Inferior parietal cortex (tissue), 1 donor: ENCODE measurements around the gene TMX4.
"Not testable (repeated sequence)": the region's sequence is repeated elsewhere in the genome, so short reads cannot be mapped to it uniquely, and the experiment has no call there.

Source experiments
- DNase-seq: peaks from one replicate; pipeline ENCODE4 v3.0.0-alpha.2; 2016; ENCODE audit errors: extremely low spot score

Gene TMX4

GRCh38 chr20:7967199-7967844 lies 52.2 kb downstream of the TMX4 start:
- no peak for DNase-seq

GRCh38 chr20:7966176-7966575 lies 53.4 kb downstream of the TMX4 start:
- DNase-seq, result no peak

DNA sequence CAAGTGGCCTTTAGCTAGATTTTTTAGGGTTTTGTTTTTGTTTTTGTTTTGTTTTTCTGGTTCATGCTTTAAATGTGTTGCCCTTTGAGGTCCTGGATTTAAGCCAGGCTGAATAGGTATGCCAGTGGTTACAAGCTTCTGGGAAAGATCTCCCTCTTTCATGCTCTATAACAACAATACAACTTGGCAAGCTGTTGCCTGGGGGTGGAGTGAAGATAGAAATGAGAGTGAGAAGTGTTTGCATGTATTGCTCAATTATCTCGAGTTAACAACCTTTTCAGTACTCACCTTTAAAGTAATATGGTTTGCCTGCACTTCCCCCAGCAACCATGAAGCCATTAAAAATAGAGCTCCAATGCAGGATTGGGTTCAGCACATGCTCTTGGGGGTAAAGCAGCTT lies 60.1 kb downstream of the TMX4 start:
- no peak for DNase-seq

- DNase-seq, result not testable (repeated sequence)
These were observed 63.0 kb downstream of the TMX4 start for GRCh38 chr20:7956561-7956960.

- no peak for DNase-seq
These were observed 69.2 kb downstream of the TMX4 start for GRCh38 chr20:7950387-7950786.

DNA sequence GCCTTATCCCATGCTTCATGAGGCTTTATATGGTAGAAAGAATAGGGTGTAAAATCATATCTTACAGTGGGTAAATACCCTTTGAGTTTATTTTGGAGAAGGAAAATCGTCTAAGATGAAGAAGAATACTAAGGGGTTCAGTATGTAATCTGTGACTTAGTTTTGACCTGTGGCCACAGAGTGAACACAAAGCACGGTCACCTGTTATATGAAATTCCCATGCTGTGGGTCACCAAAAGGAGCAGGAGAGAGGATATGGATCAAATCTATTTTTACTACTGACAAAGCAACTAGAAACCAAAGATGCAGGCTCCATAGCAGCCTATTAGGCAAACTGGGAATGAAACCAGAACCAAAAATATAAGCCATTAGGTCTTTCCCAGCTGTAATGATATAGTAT lies 75.7 kb downstream of the TMX4 start:
- DNase-seq, result no peak

- DNase-seq, result no peak
These were observed 79.2 kb downstream of the TMX4 start, which contains the start of gene HAO1 for GRCh38 chr20:7940341-7940740. Gene HAO1, minus strand, starts transcription at chr20:7940458. Its CDS starts 36 bp downstream, at chr20:7940422.

DNA sequence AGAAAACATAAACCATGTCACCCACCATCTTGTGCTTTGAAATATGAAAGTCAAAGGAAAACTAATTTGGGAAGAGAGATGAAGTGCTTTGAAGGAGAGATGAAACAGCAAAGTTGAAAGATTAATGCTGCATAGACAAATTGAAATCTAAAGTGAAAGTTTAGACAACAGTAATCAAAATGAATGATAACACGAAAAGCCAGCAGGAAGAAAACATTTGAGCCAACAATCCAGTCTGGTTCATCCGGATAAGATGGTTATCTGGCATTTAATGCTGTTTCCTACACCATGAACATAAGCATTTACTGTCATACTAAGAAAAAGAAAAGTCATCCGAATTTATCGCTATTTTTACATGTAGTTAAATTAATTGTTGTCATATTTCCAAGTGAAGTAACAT lies 79.9 kb downstream of the TMX4 start:
- no peak for DNase-seq

- DNase-seq, result no peak
These were observed 81.5 kb downstream of the TMX4 start for GRCh38 chr20:7938058-7938457.

DNA sequence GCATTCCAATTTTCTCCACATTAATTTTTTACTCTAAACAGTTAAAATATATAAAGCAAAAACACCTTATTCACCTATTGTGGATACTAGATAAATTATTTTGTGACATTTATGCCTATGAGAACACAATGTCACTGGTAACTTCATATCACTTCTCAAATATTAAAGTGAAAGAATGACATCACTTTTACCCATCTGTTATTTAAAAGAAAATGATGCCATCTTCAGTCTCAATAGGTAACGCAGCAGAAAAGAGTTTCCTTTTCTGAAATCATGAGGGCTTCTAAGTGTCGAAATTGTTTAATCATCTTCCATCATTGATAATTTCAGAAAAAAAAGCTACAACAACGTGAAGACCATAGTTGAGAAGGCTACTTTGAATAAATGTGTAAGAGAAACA lies 82.2 kb downstream of the TMX4 start:
- no peak for DNase-seq

DNA sequence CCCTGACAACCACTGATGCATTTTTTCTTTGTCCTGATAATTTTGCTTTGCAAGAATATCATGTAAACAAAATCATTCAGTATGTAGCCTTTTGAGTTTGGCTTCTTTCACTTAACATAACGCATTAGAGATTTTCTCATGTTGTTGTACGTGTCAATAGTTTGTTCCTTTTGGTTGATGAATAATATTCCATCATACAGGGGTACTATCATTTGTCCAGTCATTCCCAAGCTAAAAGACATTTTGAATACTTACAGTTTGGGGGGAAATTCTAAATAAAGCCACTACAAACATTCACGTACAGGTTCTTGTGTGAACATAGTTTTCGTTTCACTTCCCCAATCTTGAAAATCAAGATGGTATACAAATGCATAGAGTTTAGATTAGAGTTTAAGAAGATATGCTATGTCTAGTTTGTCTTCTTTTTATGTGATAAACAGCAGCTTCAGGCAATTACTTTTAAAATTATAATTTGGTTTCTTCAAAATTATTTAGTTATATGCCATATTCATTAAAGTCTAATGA lies 84.5 kb downstream of the TMX4 start:
- DNase-seq, result no peak

DNA sequence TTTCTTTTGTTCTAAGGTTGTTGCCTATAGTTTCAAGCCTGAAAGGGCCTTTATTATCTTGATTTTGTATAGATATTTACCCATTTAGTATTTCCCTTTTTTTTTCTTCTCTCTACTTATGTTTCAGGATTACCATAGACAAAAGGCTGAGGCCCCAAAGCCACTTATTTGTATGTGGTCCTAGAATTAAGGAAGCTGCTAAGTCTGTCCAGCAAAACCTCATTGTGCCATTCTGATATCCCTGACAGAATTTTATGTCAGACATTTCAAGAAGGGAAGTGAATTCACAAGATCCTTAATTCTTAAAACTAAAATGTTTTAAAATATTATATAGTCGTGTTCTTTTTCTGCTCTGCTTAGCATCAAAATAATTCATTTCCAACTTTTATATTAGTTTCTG lies 86.2 kb downstream of the TMX4 start:
- no peak for DNase-seq

DNA sequence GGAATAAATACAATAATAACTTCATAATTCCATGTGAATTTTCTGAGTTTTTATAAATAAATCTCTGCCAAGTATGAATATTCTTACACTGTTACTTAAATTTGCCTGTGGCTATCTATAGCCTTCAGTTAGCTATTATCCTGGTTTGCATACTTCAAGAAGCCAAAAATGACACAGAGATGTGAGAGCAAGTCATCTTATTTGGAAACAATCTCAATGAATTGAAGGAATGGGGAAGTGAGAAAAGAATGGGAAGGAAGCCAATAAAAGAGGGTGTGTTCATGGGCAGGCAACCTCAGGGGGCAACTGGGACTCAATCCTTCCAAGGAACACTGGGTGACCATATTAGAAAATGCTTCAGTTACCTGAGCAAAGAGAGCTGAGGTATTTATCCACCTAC lies 89.2 kb downstream of the TMX4 start:
- no peak for DNase-seq
